ENCODE results near the gene C5orf63.
"Not testable (repeated sequence)": the region's sequence is repeated elsewhere in the genome, so short reads cannot be mapped to it uniquely, and the experiment has no call there.

The C5orf63 gene

DNA sequence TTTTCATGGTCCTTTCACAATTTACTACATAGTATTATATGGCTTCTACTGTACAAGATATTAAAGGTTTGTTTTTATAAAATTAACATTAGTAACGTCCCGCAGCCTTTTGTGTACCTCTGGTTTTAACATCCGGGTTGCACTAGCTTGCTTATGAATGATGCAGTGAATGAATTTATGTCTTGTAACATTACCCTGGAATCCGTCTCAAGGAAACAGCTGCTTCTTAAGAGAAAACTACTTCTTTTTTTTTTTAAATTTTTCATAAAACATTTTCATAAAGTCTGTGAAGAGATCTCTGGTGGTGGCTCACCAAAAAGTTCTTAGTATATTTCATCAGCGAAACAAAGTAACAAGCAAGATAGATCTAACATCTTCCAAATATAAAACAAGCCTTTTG, 66.6 kb downstream of the C5orf63 start:
- DNase-seq (ENCODE audit: low spot score): no peak

DNA sequence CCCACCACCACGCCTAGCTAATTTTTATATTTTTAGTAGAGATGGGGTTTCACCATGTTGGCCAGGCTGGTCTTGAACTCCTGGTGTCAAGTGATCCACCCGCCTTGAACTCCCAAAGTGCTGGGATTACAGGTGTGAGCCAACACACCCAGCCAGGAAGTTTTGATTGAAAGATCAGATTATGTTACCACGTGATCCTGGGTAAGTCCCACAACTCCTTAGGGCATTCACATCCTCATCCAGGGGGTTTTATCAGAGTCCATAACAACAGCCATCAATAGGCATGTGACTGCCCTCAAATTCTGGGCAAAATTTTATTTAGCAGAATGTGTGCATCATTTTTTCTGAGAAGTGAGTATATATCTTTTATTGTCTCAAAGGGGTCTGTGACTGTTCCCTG, 68.0 kb downstream of the C5orf63 start:
- DNase-seq (ENCODE audit: low spot score): not testable (repeated sequence)

DNA sequence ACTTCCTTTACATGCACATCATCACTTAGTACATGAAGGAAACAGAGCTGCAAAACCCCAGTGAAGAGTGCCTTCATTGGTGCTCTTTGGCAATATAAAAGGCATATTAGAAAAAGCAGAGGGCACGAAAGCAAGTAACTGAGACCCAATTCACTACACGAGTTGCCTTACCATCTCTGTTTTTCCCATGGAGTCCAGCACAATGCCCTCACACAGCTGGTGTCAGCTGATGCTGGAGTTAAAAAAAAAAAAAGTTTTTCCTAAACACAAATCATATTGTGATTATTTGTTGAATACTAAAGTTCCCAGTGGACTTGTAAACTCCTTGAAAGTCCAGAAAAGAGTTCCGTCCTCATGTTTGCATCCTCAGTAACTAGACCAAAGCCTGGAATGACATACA, 68.6 kb downstream of the C5orf63 start:
- no peak for DNase-seq (ENCODE audit: low spot score)

DNA sequence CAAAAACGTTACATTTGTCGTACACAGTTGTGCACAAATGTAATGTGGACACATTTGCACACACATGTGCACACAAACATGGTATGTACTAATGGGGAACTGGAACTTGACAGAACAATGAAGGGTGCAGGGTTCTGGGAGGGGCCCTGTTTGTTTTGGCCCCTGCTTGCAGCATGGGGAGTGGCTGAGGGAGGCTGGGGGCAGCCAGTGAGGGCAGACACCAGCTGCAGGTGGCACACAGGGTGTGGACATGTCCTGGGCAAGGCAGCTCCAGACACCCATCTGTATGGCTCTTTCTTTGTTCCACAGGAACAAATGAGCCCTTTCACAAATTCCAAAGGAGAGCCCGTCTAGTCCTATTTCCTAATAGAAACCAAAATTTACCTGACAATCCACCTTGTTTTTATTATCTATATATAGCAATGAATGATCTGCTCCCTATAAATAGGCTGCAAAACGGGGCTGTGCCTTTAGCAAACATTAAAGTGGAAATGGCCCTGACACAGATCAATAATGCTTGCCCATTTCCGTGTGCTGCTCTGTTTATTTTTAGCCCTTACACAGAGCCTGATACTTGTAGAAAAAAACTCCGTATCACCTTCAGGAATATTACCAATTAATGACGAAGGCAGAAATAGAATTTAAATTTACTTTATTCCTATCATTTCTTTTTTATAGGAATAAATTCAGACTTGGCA, 69.4 kb downstream of the C5orf63 start:
- DNase-seq (ENCODE audit: low spot score): no peak

DNA sequence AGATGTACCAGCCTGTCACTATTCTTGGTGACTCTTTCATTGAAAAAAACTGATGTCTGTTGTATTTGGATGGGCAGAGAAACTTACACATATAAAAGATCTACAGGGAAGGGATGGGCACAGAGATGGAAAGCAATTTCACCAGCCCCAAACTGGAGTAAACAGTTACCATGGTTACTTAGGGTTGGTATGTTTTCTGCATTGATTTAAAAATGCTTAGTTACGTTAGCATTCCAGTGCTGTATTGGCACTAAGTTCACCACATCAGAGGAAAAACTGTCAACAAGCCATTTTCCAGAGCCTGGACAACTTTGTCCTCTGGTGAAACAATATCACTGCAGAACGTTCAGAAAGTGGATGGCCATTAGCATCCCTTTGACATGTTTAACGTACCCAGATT, 70.9 kb downstream of the C5orf63 start:
- peak; percentile 56 for DNase-seq (ENCODE audit: low spot score)

DNA sequence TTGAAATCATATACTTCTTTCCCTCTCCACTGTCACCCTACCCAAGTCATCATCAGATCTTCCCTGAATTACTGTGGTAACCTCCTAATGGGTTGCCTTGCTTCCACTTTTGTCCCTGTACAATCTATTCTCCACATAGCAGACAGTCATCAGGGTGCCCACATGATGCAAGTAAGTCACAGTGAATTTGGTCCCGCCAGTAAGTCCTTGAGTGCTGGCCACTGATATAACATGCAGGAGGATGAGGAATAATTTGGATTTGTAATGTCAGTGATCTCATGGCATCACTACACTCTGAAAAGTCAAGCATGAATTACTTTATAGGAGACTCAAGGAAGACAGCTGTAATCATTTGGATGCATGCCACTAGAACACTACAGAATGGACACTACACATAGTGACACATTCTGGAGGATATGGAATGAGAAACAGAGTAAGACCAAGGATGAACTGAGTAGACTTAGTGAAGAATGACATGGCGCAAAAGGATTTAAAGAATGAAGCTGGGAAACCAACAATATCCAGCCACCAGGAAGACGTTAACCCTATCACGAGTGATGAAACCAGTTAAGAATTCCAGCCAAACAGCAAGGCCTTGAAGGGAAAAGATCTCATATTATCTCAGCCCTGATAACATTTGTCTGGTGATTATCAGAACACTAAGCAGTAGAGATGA, 71.5 kb downstream of the C5orf63 start:
- peak; percentile 77 for DNase-seq (ENCODE audit: low spot score)
